ENCODE data around the gene CDHR5. TPM values are rescaled to one million over a fixed set of nuclear protein-coding genes. Genes with fewer than 3 reads are reported as not detected.

Gene CDHR5
- total RNA-seq, 1 donor from 2014 or later: not detected

DNA sequence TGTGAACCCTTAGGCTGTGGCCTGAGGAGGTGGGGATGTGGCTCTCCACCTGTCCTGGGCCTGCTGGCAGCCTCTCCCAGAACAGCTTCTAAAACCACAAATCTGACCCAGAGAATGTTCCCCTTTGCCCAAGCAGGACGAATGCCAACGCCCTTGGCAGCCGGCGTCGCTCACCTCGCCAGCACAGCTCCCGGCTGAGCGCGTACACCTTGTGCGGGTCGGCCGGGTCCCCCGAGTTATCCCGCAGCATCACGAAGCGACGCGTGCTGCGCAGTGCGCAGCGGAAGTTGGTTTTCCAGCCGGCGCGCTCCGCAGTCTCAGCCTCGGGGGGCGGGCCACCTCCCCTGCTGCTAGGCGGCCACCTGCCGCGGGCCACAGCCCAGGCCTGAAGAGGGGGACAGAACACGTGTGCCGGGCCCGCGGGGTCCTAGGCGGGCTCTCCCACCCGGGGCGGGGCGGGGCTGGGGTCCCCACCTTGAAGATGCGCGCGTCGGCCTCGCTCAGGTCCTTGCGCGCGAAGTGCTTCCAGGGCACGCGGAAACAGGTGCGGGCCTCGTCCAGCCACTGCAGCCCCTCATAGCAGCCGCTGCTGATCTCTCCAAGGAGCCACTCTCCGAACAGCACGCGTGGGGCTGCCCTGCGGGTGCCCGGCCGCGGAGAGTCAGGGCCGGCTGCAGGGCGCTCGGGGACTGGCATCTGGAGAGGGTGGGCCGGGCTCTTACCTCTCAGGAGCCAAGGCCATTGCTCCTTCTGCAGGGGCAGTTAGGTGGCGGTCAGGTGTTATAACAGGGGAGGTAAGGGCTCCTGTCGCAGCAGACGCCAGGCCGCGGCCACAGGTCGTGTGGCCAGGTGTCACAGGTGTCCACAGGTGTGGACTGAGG lies 9.9 kb downstream of the CDHR5 start:
- Histone ChIP-seq H3K4me3 (peak overlapping the region; percentile 76), H3K27me3 (no peaks in the 10 kb centered on the region), H3K36me3 (peaks cover 35% of the 10 kb centered on the region), H3K9me3 (no peaks in the 10 kb centered on the region), H3K4me1 (peaks cover 28% of the 10 kb centered on the region), H3K27ac (peak overlapping the region; percentile 92)
- TF ChIP-seq, protein P1, sequence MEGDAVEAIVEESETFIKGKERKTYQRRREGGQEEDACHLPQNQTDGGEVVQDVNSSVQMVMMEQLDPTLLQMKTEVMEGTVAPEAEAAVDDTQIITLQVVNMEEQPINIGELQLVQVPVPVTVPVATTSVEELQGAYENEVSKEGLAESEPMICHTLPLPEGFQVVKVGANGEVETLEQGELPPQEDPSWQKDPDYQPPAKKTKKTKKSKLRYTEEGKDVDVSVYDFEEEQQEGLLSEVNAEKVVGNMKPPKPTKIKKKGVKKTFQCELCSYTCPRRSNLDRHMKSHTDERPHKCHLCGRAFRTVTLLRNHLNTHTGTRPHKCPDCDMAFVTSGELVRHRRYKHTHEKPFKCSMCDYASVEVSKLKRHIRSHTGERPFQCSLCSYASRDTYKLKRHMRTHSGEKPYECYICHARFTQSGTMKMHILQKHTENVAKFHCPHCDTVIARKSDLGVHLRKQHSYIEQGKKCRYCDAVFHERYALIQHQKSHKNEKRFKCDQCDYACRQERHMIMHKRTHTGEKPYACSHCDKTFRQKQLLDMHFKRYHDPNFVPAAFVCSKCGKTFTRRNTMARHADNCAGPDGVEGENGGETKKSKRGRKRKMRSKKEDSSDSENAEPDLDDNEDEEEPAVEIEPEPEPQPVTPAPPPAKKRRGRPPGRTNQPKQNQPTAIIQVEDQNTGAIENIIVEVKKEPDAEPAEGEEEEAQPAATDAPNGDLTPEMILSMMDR (IDR thresholded peaks at IDR 0.05): no peak
- intact Hi-C loops (cut with DNase I): no loop called here
- no peak for ATAC-seq
- DNase-seq: peak; percentile 77

DNA sequence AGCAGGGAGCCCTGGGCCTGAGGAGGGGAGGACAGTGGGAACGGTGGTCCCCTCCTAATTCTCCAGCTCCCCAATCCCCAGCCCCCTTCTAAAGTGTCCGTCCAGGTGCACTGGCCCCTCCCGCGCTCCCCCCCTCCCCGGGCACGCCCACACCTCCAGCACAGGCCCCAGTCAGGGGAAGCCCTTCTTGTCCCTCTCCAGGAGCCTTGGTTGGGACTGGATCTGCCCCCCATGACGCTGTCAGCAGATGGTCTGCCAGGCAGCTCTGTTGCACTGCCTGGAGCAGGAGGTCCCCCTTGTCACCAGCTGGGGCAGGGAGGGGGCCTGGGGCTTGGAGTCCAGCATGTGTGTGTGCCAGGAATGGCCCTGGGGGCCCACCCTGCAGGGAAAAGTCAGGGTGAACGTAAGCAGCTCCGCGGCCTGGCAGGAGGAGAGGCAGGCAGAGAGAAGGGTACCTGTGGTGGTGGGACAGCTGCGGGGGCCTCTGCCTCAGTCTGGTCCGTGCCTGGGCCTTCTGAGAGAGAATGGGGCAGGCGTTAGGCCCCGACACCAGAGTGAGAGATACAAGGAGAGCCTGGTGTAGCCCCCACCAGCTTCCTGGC lies 10.6 kb downstream of the CDHR5 start:
- H3K4me3 ChIP-seq: peak overlapping the region; percentile 76
- TF ChIP-seq, protein P1 (IDR thresholded peaks at IDR 0.05): no peak
- H3K9me3 ChIP-seq: no peaks in the 10 kb centered on the region
- DNase-seq (peak; percentile 67), ATAC-seq (no peak)
- peak overlapping the region; percentile 92 for H3K27ac ChIP-seq
- intact Hi-C loops (cut with DNase I): no loop called here
- peaks cover 28% of the 10 kb centered on the region for H3K4me1 ChIP-seq
- H3K36me3 ChIP-seq: peaks cover 43% of the 10 kb centered on the region
- no peaks in the 10 kb centered on the region for H3K27me3 ChIP-seq

GRCh38 chr11:613369-613968 lies 11.3 kb downstream of the CDHR5 start:
- peaks cover 28% of the 10 kb centered on the region for H3K4me1 ChIP-seq
- H3K9me3 ChIP-seq: no peaks in the 10 kb centered on the region
- no peaks in the 10 kb centered on the region for H3K27me3 ChIP-seq
- H3K4me3 ChIP-seq: no peak overlapping the region
- H3K27ac ChIP-seq: peak overlapping the region; percentile 92
- TF ChIP-seq, protein P1 (IDR thresholded peaks at IDR 0.05): no peak
- peak; percentile 88 for DNase-seq
- H3K36me3 ChIP-seq: peaks cover 49% of the 10 kb centered on the region
- intact Hi-C loops (cut with DNase I): no loop called here
- ATAC-seq: peak; percentile 40

- peaks cover 28% of the 10 kb centered on the region for H3K4me1 ChIP-seq
- peak overlapping the region; percentile 36 for H3K27ac ChIP-seq
- ATAC-seq (no peak), DNase-seq (peak; percentile 63)
- TF ChIP-seq, protein P1 (IDR thresholded peaks at IDR 0.05): no peak
- H3K27me3 ChIP-seq: no peaks in the 10 kb centered on the region
- H3K36me3 ChIP-seq: peaks cover 54% of the 10 kb centered on the region
- intact Hi-C loops (cut with DNase I): no loop called here
- no peak overlapping the region for H3K4me3 ChIP-seq
- H3K9me3 ChIP-seq: no peaks in the 10 kb centered on the region
Measured at GRCh38 chr11:612961-613300, 11.8 kb downstream of the CDHR5 start.

GRCh38 chr11:612201-612960 lies 12.4 kb downstream of the CDHR5 start:
- Histone ChIP-seq H3K4me1 (peaks cover 28% of the 10 kb centered on the region), H3K27ac (peak overlapping the region; percentile 36), H3K36me3 (peaks cover 60% of the 10 kb centered on the region), H3K4me3 (no peak overlapping the region), H3K27me3 (no peaks in the 10 kb centered on the region), H3K9me3 (no peaks in the 10 kb centered on the region)
- ATAC-seq (no peak), DNase-seq (peak; percentile 68)
- TF ChIP-seq, protein P1 (IDR thresholded peaks at IDR 0.05): no peak
- intact Hi-C loops (cut with DNase I): no loop called here

All from upper lobe of right lung (tissue), 1 donor.